ENCODE results near the gene DNAH17. TPM values are rescaled to one million over a fixed set of nuclear protein-coding genes. Genes with fewer than 3 reads are reported as not detected.

The DNAH17 gene
- total and polyA plus RNA-seq, 2 donors (not counting 3 experiments of a cell fraction or from before 2014, with no cell fraction given) = not detected

DNA sequence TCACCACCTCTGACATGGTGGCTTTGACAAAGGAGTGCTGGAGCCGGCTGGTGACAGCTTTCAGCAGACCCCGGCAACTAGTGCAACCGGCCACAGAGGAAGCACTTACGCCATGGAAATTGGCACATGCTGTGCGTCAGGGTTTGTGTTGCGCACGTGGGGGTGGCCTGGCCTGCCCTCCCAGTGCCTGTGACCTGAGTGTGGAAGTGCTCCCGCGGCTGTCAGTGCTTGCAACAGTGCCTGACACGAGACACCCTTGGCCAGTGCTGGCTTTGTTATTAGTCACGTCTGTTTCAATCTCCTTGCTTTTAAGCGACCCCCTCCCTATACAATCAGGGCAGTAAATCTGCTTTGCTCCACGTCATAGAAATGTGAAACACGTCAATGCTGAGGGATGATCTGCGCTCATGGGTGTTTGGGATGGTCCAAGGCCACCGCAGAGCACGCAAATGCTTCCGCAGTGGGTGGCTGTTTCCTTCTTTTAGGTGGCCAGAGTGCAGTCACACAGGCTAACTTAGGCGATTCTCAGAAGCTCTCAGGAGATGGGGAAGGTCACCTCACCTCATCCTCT is 134.5 kb downstream of the DNAH17 start:
- ChIA-PET CTCF (no interaction called here), POLR2A (no interaction called here)
- BruUV-seq (replicated peaks) = no TSS peak
- Histone ChIP-seq H3K9me1 (replicated peaks; ENCODE audit: control insufficient read depth, extremely low read depth, insufficient read depth, low read length) (no peaks in the 10 kb centered on the region), H3K4me3 (replicated peaks in 1 of 3; ENCODE audit: insufficient read depth in 1 of 3, low read depth in 1 of 3, low read length in 3 of 3) (no peak overlapping the region), H3K79me2 (ENCODE audit: control insufficient read depth, insufficient read depth, low read length) (no peaks in the 10 kb centered on the region), H3K9me3 (replicated peaks; ENCODE audit: control insufficient read depth, insufficient read depth, low read length) (no peaks in the 10 kb centered on the region), H3K9ac (replicated peaks; ENCODE audit: extremely low read depth, insufficient read depth, low read length) (no peak overlapping the region), H3K36me3 (ENCODE audit: control insufficient read depth in 2 of 2, extremely low read depth in 1 of 2, insufficient read depth in 2 of 2, low read length in 2 of 2) (no peaks in the 10 kb centered on the region), H4K20me1 (replicated peaks; ENCODE audit: control insufficient read depth, extremely low read depth, insufficient read depth, low read length) (no peaks in the 10 kb centered on the region), H3K4me1 (ENCODE audit: control insufficient read depth, extremely low read depth, insufficient read depth, low read length) (peaks cover 4% of the 10 kb centered on the region), H3K4me2 (ENCODE audit: insufficient read depth, low read length) (no peak overlapping the region), H2AFZ (ENCODE audit: low read depth, low read length) (no peak overlapping the region), H3K27me3 (ENCODE audit: control insufficient read depth in 2 of 2, insufficient read depth in 2 of 2, low read length in 2 of 2) (no peaks in the 10 kb centered on the region), H3K27ac (ENCODE audit: insufficient read depth, low read depth, low read length) (no peak overlapping the region)
- no peak for FAIRE-seq
- intact Hi-C loops (cut with micrococcal nuclease) = no loop called here
- DNase-seq (ENCODE audit: low read depth, low spot score) = no peak
- TF ChIP-seq FOS (IDR thresholded peaks at IDR 0.05; ENCODE audit: borderline replicate concordance, insufficient read depth, low read length) = no peak
- no peak for TF ChIP-seq POLR2A (IDR thresholded peaks at IDR 0.05; ENCODE audit: low read depth, low read length)
- TF ChIP-seq, protein P1, sequence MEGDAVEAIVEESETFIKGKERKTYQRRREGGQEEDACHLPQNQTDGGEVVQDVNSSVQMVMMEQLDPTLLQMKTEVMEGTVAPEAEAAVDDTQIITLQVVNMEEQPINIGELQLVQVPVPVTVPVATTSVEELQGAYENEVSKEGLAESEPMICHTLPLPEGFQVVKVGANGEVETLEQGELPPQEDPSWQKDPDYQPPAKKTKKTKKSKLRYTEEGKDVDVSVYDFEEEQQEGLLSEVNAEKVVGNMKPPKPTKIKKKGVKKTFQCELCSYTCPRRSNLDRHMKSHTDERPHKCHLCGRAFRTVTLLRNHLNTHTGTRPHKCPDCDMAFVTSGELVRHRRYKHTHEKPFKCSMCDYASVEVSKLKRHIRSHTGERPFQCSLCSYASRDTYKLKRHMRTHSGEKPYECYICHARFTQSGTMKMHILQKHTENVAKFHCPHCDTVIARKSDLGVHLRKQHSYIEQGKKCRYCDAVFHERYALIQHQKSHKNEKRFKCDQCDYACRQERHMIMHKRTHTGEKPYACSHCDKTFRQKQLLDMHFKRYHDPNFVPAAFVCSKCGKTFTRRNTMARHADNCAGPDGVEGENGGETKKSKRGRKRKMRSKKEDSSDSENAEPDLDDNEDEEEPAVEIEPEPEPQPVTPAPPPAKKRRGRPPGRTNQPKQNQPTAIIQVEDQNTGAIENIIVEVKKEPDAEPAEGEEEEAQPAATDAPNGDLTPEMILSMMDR (IDR thresholded peaks at IDR 0.05; ENCODE audit: extremely low read depth in 1 of 2, insufficient read depth in 1 of 2, low read depth in 1 of 2, low read length in 2 of 2) = no peak
- no peak for TF ChIP-seq MYC (IDR thresholded peaks at IDR 0.05; ENCODE audit: low read depth, low read length)
- no peak for TF ChIP-seq GATA2 (IDR thresholded peaks at IDR 0.05; ENCODE audit: insufficient read depth, insufficient read length, low read depth, low read length)
- TF ChIP-seq, protein P2, sequence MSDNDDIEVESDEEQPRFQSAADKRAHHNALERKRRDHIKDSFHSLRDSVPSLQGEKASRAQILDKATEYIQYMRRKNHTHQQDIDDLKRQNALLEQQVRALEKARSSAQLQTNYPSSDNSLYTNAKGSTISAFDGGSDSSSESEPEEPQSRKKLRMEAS (IDR thresholded peaks at IDR 0.05; ENCODE audit: insufficient read depth, insufficient read length) = no peak
- TF ChIP-seq EZH2 (IDR thresholded peaks at IDR 0.05; ENCODE audit: borderline replicate concordance, low read depth, low read length, severe bottlenecking) = no peak
- no peak for TF ChIP-seq JUN (IDR thresholded peaks at IDR 0.05; ENCODE audit: borderline replicate concordance, insufficient read depth, insufficient read length, low read depth)
- no peak for TF ChIP-seq POLR2AphosphoS5 (IDR thresholded peaks at IDR 0.05; ENCODE audit: insufficient read depth, low read depth, low read length)
- dilution Hi-C loops (cut with MboI; ENCODE audit: extremely low pct_ligation_motif_present, low sequenced_read_pairs) = no loop called here

Data from endothelial cell of umbilical vein (primary cell).